Dermis microvascular lymphatic vessel endothelial cell (primary cell): ENCODE measurements around the gene EFHC1. TPM values are rescaled to one million over a fixed set of nuclear protein-coding genes. Genes with fewer than 3 reads are reported as not detected.
"Not testable (repeated sequence)": the region's sequence is repeated elsewhere in the genome, so short reads cannot be mapped to it uniquely, and the experiment has no call there.

ENCODE experiments used
- DNase-seq, 2 donors: peaks; one replicate each; pipeline versions ENCODE4 v3.0.0 to v3.0.0-alpha.2; 2010; ENCODE audit warnings: low read depth in 2 of 2
- total RNA-seq: library from RNA; depleted of rRNA; stranded (reverse); fragments of >200 nt; gene quantifications from 2 replicates; pipeline ENCODE4 v1.2.1, GENCODE V29; 2014

Gene EFHC1
- total RNA-seq, 1 donor from 2014 or later = 7.2 TPM

DNA sequence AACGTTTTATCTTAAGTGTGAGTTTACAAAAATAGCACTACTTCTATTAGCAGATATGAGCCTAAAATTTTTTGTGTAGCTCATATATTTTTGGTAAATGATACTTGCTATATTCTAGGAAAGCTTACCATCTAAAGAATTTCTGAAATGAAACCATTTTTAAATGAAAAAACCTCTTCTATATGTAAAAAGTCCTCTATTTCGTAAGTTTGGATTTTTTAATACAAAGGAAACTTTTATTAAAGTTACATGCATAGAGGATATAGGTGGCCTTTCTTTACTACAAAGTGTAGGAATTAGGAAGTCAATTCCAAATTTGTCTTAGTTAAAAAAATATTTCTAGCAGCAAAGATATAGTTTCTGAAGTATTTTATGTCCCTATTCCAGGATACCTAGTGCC, 18.8 kb downstream of the EFHC1 start:
- no peak for DNase-seq

- peak in 1 of 2 donors; percentile 62 for DNase-seq
These were observed 34.4 kb downstream of the EFHC1 start for GRCh38 chr6:52454556-52454955.

- DNase-seq = no peak
These were observed 37.0 kb downstream of the EFHC1 start for GRCh38 chr6:52457096-52457495.

DNA sequence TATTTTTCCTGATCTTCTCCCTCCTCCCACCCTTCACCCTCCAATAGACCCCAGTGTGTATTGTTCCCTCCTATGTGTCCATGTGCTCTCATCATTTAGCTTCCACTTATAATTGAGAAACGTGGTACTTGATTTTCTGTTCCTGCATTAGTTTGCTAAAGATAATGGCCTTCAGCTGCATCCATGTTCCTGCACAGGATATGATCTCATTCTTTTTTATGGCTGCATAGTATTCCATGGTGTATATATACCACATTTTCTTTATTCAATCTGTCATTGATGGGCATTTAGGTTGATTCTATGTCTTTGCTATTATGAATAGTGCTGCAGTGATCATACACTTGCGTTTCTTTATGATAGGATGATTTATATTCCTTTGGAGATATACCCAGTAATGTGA, 41.1 kb downstream of the EFHC1 start:
- DNase-seq = not testable (repeated sequence)

DNA sequence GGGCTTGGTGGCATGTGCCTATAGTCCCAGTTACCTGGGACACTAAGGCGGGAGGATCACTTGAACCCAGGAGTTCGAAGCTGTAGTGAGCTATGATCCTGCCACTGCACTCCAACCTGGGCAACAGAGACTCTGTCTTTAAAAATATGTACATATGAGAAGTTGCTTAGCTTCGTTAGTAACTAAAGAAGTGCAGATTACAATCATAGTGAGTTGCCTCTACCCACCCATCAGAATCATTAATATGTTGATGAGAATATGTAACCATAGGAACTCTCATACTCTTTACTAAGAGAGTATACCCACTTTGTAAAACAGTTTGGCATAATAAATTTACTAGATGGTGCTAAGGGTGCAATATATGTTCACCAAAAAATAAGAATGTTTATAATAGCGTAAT, 54.0 kb downstream of the EFHC1 start:
- no peak for DNase-seq

- DNase-seq = no peak
These were observed 55.2 kb downstream of the EFHC1 start for GRCh38 chr6:52475307-52475706.

DNA sequence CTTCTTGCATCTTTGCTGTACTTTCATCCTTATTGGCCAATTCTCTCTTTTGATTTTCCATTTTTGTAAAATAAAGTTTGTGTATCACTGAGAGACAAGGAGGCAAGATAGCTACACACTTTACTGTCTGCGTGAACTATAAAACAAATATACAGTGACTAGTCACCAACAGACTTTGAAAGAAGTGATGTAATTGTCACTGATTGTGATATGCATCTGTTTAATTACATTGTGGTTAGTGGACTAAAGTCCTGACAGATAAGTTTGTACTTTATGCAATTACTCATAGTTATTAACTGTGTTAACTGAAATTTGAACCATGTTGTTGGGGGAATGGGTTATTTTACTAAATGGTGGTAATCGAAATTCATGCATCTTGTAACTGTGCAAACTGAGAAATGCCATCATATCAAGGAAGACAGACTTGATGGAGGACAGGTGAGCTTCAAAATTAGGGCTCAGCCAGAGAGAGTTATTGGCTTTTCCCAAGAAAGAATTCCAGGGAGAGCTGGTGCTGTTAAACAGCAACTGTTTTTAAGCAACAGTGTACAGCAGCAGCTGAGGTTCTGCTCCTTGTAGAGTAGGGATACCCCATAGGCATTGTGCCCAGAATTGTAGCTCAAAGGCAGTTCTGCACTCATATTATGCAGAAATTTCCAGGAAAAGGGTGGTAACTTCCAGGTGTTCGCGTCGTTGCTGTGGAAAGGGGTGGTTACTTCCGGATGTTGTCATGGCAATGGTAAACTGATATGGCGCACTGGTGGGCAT, 62.9 kb downstream of the EFHC1 start:
- peak in 1 of 2 donors; percentile 32 for DNase-seq

DNA sequence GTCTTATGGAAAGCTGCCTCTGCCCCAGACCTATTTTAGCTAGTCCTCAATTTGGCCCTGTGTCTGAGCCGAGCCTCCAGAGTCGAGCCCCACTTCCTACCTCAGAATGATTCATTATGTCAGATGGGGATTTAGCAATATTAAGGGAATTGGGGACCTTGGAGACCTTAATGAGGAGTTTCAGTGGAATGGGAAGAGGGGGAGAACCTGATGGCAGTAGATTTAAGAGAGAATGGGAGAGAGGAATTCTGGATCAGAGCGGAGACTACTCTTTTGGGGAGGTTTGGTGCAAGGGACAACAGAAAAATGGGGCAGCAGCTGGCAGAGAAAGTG, 63.5 kb downstream of the EFHC1 start:
- DNase-seq = no peak

DNA sequence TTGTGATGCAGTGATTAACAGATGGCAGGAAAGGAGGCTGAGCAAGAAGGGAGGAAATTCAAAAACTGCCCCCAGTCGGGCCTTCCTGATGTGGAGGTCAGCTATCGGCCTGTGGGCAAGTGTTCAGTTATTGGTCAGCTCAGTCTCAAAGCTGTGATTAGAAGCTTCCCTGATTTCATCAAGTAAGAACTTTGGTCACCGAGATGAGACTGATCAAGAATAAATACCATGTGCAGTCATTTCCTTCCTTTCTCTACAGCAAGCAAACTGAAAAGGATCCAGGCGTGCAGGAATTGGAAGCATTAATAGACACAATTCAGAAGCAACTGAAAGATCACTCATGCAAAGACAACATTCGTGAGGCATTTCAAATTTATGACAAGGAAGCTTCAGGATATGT, 69.7 kb downstream of the EFHC1 start:
- DNase-seq = peak in 1 of 2 donors; percentile 80

GRCh38 chr6:52491203-52492069, 71.3 kb downstream of the EFHC1 start:
- DNase-seq = peak in 1 of 2 donors; percentile 53

- DNase-seq = no peak
These were observed 73.5 kb downstream of the EFHC1 start for GRCh38 chr6:52493669-52494068.

DNA sequence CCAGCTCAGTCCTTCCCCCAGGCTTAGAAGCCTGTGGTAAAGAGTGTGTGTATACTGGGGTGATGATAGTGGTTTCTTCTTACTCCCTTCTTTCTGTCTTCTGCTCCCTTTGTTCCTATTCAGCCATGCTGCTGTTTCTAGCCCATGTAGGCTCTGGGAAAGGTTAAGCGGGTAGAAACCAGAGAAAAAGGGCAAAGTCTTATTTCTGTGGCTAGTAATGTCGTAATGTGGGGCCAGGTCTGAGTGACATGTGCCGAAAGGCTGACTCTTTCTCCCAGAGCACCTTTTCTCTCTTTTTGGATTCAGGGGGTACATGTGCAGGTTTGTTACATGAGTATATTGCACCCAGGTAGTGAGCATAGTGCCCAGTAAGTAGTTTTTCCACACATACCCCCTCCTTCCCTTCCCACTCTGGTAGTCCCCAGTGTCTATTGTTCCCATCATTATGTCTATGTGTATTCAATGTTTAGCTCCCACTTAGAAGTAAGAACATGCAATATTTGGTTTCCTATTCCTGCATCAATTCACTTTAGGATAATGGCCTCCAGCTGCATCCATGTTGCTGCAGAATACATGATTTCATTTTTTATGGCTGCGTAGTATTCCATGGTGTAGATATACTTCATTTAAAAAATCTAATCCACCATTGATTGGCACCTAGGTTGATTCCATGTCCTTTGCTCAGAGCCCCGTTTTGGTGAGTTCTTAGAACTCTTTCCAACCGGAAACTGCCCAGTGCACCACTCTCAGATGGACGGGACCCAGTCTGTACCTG, 74.3 kb downstream of the EFHC1 start:
- DNase-seq = no peak

- DNase-seq = no peak
These were observed 75.8 kb downstream of the EFHC1 start for GRCh38 chr6:52495922-52496321.

DNA sequence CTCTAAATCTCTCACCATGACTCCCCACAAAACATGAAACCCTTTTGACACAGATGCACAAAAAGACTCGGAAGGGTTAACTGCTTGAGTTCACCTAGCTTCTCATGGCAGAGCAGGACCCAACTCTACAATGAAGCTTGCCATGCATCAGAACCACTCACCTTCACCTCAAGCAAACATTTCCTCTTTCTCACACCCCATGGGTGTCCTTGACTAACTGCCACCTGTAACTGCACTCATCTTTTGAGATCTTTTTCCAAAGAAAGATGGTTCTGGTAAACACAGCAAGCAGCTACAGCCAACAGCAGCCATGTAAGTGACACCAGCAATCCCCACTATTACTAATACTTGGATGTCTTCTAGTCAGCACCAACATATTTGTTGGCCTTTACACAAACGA, 76.5 kb downstream of the EFHC1 start:
- no peak for DNase-seq

DNA sequence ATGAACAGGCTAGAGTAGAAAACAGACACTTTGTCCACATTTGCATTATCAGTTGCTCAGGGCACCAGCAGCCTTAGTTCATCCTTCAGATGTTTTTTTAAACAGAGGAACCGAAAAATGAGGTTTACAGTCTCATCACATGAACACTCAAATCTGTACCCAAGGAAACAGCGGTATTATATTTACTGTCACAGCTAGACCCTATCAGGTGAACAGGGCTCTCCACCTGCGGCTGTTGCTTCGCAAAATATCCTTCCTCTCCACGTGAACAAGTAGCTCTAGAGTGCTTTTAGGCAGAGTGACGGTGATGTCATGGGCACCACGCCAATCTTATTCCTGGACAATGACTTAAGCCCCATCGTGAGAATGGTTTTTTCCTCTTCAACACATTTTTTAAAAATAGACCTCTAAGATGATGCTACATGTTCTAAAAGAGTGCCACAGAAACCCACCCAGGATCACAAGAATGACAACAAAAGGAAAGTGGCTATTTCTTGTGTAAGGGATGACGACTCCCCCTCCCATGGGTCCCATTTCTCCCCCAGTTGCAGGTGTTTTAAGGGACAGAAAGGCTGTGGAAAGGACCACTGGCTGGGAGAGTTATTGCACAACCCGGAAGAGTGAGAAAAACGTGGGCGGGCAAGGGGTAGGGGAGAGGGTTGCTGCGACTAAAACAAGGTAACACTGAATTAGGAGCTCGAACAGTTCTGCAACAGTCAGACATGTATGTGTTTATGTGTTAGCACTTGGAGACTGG, 77.7 kb downstream of the EFHC1 start:
- peak in 1 of 2 donors; percentile 37 for DNase-seq

DNA sequence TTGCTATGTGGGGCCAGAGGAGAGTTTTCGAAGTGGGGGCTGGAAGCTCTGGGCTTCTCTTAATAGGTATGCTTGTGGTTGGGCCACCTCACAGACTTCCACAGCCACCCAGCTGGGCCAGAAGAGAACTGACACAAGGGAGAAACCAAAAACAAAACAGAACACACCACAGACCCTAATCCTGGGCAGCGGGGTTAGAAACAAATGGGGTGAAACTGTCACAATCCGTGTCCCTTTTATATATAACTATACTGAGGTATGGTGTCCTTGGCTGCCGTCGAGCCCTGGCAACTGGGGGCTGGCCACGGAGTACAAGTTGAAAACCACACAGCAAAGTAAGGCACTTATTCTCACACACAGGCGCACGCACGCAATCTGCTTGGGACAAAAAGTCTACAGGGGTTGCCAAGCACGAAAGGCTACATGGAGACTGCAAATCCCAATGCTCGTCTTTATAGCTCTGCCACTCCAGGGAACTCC, 78.4 kb downstream of the EFHC1 start:
- DNase-seq = no peak

- peak in 1 of 2 donors; percentile 21 for DNase-seq
These were observed 78.9 kb downstream of the EFHC1 start for GRCh38 chr6:52499026-52499425.

DNA sequence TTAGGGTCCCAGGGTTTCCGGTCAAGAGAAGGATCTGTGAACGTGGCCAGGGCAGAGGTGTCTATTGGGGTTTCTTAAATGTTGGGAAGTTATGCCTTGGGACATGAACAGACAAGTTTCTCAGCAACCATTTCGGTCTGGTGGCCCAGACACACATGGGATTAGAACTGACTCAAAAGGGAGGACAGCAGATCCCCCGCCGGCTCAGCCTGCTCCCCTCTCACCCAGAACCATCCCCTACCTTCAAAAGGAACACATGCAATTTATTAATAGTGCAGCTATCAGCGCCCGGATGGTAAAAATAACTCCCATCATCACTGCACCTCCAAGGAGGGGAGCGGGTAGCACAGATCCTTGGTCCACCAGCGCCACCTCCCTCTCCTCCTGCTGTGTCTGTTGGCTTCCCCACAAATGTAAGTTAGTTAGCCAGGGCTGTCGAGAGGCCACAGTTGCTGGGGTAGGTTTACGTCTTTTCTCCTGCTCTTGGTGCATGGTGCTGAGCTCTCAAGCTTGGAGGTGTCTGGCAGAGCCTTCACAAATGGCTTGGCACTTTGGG, 79.6 kb downstream of the EFHC1 start:
- DNase-seq = no peak

DNA sequence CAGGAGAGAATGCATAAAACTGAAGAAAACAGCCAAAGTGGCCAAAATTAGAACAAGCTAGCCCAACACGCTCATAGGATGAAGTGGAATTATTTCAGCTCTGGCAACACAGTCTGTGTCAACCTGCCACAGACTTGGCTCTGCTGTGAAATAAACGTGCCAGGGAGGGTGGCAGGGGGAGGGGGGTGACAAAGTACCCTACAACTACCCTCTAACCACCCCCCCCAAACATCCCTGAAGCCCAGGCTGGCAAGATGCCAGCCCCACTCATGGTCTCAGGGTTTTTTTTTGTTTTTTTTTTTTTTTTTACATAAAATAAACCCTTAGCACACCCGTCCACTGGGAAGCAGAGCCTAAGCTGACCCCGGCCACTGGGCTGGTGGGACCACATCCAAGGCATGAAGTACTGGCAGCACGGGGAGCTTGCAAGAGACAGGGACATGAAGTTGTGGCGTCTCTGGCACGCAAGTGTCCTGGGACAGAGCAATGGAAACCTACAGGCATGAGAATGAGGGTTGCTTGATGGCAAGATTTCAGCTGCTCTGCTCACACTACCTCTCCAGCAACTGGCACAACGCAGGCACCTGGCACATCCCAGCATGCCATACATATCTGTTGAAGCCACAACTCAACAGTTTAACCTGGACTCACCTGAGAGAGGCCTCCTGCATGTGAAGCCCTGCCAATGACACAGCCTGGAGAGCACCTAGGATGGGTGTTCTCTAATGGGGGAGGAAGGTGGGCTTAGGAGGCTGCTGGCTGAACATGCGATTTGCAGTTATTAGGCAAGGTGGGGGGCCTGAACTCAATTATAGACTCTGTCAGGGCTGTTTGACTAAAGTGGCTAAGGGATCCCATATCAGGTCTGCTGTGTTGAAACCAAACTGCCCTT, 80.3 kb downstream of the EFHC1 start:
- no peak for DNase-seq
